Measurements from ENCODE around the gene NFS1.

NFS1 gene

GRCh38 chr20:35652641-35653429 is 46.3 kb downstream of the NFS1 start:
- no peaks in the 10 kb centered on the region for H3K9me3 ChIP-seq (ENCODE audit: insufficient read depth, low read length)
- no peaks in the 10 kb centered on the region for H3K27me3 ChIP-seq (ENCODE audit: low read length)
- no peak overlapping the region for H3K4me3 ChIP-seq (ENCODE audit: insufficient read depth, low read length, poor library complexity, severe bottlenecking)
- no peak for TF ChIP-seq EZH2phosphoT487 (conservative IDR thresholded peaks at IDR 0.05; ENCODE audit: low read length)
- TF ChIP-seq CTCF (IDR thresholded peaks at IDR 0.05; ENCODE audit: insufficient read depth, low read length, poor library complexity, severe bottlenecking): no peak
- peaks cover 44% of the 10 kb centered on the region for H3K36me3 ChIP-seq (ENCODE audit: low read length)
- no peak overlapping the region for H2AFZ ChIP-seq (ENCODE audit: low read depth, low read length, severe bottlenecking)
- peaks cover 99% of the 10 kb centered on the region for H3K79me2 ChIP-seq (ENCODE audit: insufficient read depth, low read length)
- no peaks in the 10 kb centered on the region for H3K9me2 ChIP-seq (replicated peaks; ENCODE audit: insufficient read depth, low read length)
- H3K9ac ChIP-seq (ENCODE audit: low read length): no peak overlapping the region
- peaks cover 23% of the 10 kb centered on the region for H3F3A ChIP-seq (ENCODE audit: insufficient read depth)
- H3K27ac ChIP-seq (ENCODE audit: low read depth, low read length): no peak overlapping the region
- no peak overlapping the region for H3K4me2 ChIP-seq (ENCODE audit: low read depth, low read length, poor library complexity, severe bottlenecking)
- peaks cover 44% of the 10 kb centered on the region for H4K20me1 ChIP-seq (ENCODE audit: low read depth, low read length)

- Histone ChIP-seq H3K9me3 (ENCODE audit: insufficient read depth, low read length) (no peaks in the 10 kb centered on the region), H3F3A (ENCODE audit: insufficient read depth) (peaks cover 21% of the 10 kb centered on the region), H2AFZ (ENCODE audit: low read depth, low read length, severe bottlenecking) (no peak overlapping the region), H4K20me1 (ENCODE audit: low read depth, low read length) (peaks cover 40% of the 10 kb centered on the region), H3K79me2 (ENCODE audit: insufficient read depth, low read length) (peaks cover 90% of the 10 kb centered on the region), H3K4me3 (ENCODE audit: insufficient read depth, low read length, poor library complexity, severe bottlenecking) (no peak overlapping the region), H3K27ac (ENCODE audit: low read depth, low read length) (no peak overlapping the region), H3K4me2 (ENCODE audit: low read depth, low read length, poor library complexity, severe bottlenecking) (no peak overlapping the region), H3K36me3 (ENCODE audit: low read length) (peaks cover 40% of the 10 kb centered on the region), H3K9me2 (replicated peaks; ENCODE audit: insufficient read depth, low read length) (no peaks in the 10 kb centered on the region), H3K9ac (ENCODE audit: low read length) (no peak overlapping the region), H3K27me3 (ENCODE audit: low read length) (no peaks in the 10 kb centered on the region)
- no peak for TF ChIP-seq CTCF (IDR thresholded peaks at IDR 0.05; ENCODE audit: insufficient read depth, low read length, poor library complexity, severe bottlenecking)
- TF ChIP-seq EZH2phosphoT487 (conservative IDR thresholded peaks at IDR 0.05; ENCODE audit: low read length): no peak
Observed at GRCh38 chr20:35651958-35652357, 47.2 kb downstream of the NFS1 start.

GRCh38 chr20:35650632-35651031 is 48.5 kb downstream of the NFS1 start:
- H4K20me1 ChIP-seq (ENCODE audit: low read depth, low read length): peaks cover 29% of the 10 kb centered on the region
- no peak overlapping the region for H3K4me3 ChIP-seq (ENCODE audit: insufficient read depth, low read length, poor library complexity, severe bottlenecking)
- H3K27me3 ChIP-seq (ENCODE audit: low read length): no peaks in the 10 kb centered on the region
- TF ChIP-seq CTCF (IDR thresholded peaks at IDR 0.05; ENCODE audit: insufficient read depth, low read length, poor library complexity, severe bottlenecking) (no peak), EZH2phosphoT487 (conservative IDR thresholded peaks at IDR 0.05; ENCODE audit: low read length) (no peak)
- H3K9me2 ChIP-seq (replicated peaks; ENCODE audit: insufficient read depth, low read length): no peaks in the 10 kb centered on the region
- no peak overlapping the region for H3K9ac ChIP-seq (ENCODE audit: low read length)
- H3K36me3 ChIP-seq (ENCODE audit: low read length): peaks cover 36% of the 10 kb centered on the region
- peaks cover 20% of the 10 kb centered on the region; the same call in 1 of the 2 replicates for H3F3A ChIP-seq (ENCODE audit: insufficient read depth)
- no peak overlapping the region for H3K27ac ChIP-seq (ENCODE audit: low read depth, low read length)
- H3K9me3 ChIP-seq (ENCODE audit: insufficient read depth, low read length): no peaks in the 10 kb centered on the region
- no peak overlapping the region for H3K4me2 ChIP-seq (ENCODE audit: low read depth, low read length, poor library complexity, severe bottlenecking)
- peaks cover 82% of the 10 kb centered on the region for H3K79me2 ChIP-seq (ENCODE audit: insufficient read depth, low read length)
- no peak overlapping the region for H2AFZ ChIP-seq (ENCODE audit: low read depth, low read length, severe bottlenecking)
